Loucy (cell line): Measurements from ENCODE around the gene ERCC6L2.

Source experiments
- CTCF ChIP-seq: fragments of 200-600 bp; sonication (generic); conservative IDR thresholded peaks from 2 replicates; pipeline ENCODE4 v1.5.1; 2014; ENCODE audit warnings: mild to moderate bottlenecking, antibody characterized with exemption, low read length
- EZH2phosphoT487 ChIP-seq: fragments of 200-600 bp; IDR thresholded peaks from 2 replicates; pipeline ENCODE4 v1.6.1; 2018; ENCODE audit warnings: antibody characterized with exemption, mild to moderate bottlenecking, moderate library complexity, borderline replicate concordance

DNA sequence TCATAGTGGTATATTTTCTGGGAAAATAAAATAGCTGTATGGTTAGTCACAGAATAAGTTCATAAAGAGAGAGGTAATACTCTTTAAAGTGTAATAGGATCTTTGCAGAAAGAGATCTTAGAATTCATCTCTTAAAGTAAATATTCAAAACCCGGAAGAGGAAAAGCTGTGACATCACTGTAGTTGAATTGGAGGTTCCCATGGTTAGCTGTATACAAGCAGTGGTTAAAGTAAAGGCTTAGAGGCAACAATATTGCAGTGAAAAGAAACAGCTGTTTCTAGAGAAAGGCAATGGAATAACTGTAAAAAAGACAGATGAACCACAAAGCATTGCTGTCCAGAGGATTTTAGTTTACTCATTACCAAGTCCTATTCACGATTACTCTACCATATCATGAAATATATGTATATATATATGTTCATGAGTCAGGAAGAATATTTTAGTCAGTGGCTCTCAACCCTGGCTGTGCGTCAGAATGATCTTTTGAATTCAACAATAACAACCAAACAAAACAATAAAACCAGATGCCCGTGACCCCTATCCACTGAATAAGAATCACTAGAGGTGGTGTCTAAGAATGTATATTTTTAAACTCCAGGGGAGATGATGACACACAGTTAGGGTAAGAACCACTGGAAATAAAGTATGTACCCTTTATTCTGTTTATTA, 4.7 kb downstream of the ERCC6L2 start:
- no peak for TF ChIP-seq EZH2phosphoT487
- no peak for TF ChIP-seq CTCF
